ENCODE results near the gene BHLHE40. TPM values are rescaled to one million over a fixed set of nuclear protein-coding genes. Genes with fewer than 3 reads are reported as not detected.

Gene BHLHE40
- total RNA-seq, 1 donor from 2014 or later: 13.6 TPM

GRCh38 chr3:5007873-5008272 is 28.6 kb downstream of the BHLHE40 start:
- no peaks in the 10 kb centered on the region for H3K36me3 Mint-ChIP-seq

DNA sequence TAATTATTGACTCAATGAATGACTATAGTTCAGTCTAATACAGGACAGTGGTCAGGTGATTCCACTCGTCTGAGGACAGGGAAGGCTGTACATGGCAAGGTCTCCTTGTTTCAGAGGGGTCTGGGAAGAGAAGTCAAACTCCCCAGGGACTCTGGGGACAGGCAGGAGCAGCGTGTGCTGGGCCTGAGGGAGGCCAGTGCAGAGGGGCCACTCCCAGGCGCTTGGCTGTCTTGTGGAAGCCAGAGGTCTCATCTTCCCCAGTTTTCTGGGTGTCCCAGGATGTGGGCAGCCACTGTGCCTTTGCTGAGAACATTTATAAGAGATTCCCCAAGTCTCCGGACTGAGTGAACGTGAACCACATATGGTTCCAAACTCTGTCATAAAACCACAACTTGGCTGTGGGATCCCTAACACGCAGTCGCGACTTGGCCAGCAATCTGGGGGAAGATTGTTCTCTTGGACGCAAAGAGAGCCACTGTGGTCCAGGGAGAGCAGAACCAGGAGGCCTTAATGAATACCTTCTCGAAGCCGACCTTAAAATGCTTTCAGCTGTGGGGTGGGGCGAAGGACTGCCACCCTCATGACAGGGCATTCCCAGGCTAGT is 30.4 kb downstream of the BHLHE40 start:
- Mint-ChIP-seq H3K36me3 (no peaks in the 10 kb centered on the region), H3K27me3 (peaks cover 21% of the 10 kb centered on the region), H3K9me3 (no peaks in the 10 kb centered on the region), H3K4me1 (ENCODE audit: unreplicated experiment) (peaks cover 18% of the 10 kb centered on the region), H3K27ac (no peak overlapping the region), H3K4me3 (no peak overlapping the region)
- TF ChIP-seq, protein P1, sequence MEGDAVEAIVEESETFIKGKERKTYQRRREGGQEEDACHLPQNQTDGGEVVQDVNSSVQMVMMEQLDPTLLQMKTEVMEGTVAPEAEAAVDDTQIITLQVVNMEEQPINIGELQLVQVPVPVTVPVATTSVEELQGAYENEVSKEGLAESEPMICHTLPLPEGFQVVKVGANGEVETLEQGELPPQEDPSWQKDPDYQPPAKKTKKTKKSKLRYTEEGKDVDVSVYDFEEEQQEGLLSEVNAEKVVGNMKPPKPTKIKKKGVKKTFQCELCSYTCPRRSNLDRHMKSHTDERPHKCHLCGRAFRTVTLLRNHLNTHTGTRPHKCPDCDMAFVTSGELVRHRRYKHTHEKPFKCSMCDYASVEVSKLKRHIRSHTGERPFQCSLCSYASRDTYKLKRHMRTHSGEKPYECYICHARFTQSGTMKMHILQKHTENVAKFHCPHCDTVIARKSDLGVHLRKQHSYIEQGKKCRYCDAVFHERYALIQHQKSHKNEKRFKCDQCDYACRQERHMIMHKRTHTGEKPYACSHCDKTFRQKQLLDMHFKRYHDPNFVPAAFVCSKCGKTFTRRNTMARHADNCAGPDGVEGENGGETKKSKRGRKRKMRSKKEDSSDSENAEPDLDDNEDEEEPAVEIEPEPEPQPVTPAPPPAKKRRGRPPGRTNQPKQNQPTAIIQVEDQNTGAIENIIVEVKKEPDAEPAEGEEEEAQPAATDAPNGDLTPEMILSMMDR (conservative IDR thresholded peaks at IDR 0.05): no peak
- DNase-seq (ENCODE audit: extremely low spot score, unreplicated experiment): no peak

More at GRCh38 chr3:5007873-5008272, 28.6 kb downstream of the BHLHE40 start:
- Mint-ChIP-seq H3K9me3 (no peaks in the 10 kb centered on the region), H3K4me3 (no peak overlapping the region), H3K4me1 (ENCODE audit: unreplicated experiment) (peaks cover 10% of the 10 kb centered on the region), H3K27me3 (peaks cover 14% of the 10 kb centered on the region), H3K27ac (no peak overlapping the region)
- DNase-seq (ENCODE audit: extremely low spot score, unreplicated experiment): no peak
- TF ChIP-seq, protein P1 (conservative IDR thresholded peaks at IDR 0.05): no peak

DNA sequence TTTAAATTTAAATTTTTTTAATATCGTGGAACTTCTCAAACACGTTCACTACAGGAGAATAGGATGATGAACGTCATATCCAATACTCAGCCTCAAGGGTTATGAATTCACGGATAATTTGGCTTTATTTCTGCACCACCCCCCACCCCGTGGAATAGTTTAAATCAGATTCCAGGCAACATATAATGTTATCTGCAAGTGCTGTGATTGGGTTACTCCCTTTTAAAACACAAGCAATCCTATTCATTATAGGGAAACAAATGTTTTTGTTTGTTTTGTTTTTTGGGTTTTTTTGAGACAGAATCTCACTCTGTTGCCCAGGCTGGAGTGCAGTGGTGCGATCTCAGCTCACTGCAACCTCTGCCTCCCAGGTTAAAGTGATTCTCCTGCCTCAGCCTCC is 30.9 kb downstream of the BHLHE40 start:
- H3K27me3 Mint-ChIP-seq: peaks cover 23% of the 10 kb centered on the region
- no peaks in the 10 kb centered on the region for H3K9me3 Mint-ChIP-seq
- no peaks in the 10 kb centered on the region for H3K36me3 Mint-ChIP-seq
- peaks cover 18% of the 10 kb centered on the region for H3K4me1 Mint-ChIP-seq (ENCODE audit: unreplicated experiment)
- TF ChIP-seq, protein P1 (conservative IDR thresholded peaks at IDR 0.05): no peak
- DNase-seq (ENCODE audit: extremely low spot score, unreplicated experiment): no peak
- no peak overlapping the region for H3K4me3 Mint-ChIP-seq
- H3K27ac Mint-ChIP-seq: no peak overlapping the region

- H3K9me3 Mint-ChIP-seq: no peaks in the 10 kb centered on the region
- no peak for DNase-seq (ENCODE audit: extremely low spot score, unreplicated experiment)
- H3K36me3 Mint-ChIP-seq: no peaks in the 10 kb centered on the region
- no peak overlapping the region for H3K4me3 Mint-ChIP-seq
- TF ChIP-seq, protein P1 (conservative IDR thresholded peaks at IDR 0.05): no peak
- peaks cover 14% of the 10 kb centered on the region for H3K4me1 Mint-ChIP-seq (ENCODE audit: unreplicated experiment)
- H3K27ac Mint-ChIP-seq: no peak overlapping the region
- peaks cover 25% of the 10 kb centered on the region for H3K27me3 Mint-ChIP-seq
Observed at GRCh38 chr3:5010706-5011554, 31.7 kb downstream of the BHLHE40 start.

GRCh38 chr3:5011555-5012256 is 32.5 kb downstream of the BHLHE40 start:
- Mint-ChIP-seq H3K27me3 (peaks cover 25% of the 10 kb centered on the region), H3K9me3 (no peaks in the 10 kb centered on the region), H3K36me3 (no peaks in the 10 kb centered on the region), H3K4me3 (no peak overlapping the region), H3K4me1 (ENCODE audit: unreplicated experiment) (peaks cover 18% of the 10 kb centered on the region), H3K27ac (no peak overlapping the region)
- TF ChIP-seq, protein P1 (conservative IDR thresholded peaks at IDR 0.05): no peak
- DNase-seq (ENCODE audit: extremely low spot score, unreplicated experiment): no peak
